Measurements from ENCODE around the gene IQGAP2.

The IQGAP2 gene

DNA sequence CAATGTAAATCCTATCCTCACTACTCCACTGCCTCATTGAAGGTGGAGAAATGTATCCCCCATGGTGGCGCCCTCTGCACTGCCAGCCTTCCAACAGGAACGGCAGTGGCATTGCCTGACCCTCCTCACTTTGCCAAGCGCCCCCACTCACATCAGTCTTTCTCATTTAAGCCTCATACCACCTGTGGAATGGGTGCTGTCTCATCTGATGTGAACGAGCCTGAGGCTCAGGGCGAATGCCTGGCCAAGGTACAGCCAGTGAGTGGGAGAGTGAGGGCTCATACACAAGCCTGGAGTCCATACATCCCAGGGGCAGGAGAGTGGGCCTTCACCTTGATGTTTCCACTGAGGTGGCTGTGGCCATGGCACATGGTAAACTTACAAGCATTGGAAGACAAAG is 209.9 kb downstream of the IQGAP2 start:
- DNase-seq (ENCODE audit: low spot score), result no peak

GRCh38 chr5:76615759-76616158 is 212.7 kb downstream of the IQGAP2 start:
- no peak for DNase-seq (ENCODE audit: low spot score)

- DNase-seq (ENCODE audit: low spot score), result no peak
Measured at GRCh38 chr5:76616206-76616605, 213.1 kb downstream of the IQGAP2 start.

GRCh38 chr5:76617229-76617628 is 214.1 kb downstream of the IQGAP2 start:
- DNase-seq (ENCODE audit: low spot score), result no peak

- DNase-seq (ENCODE audit: low spot score), result peak; percentile 3
Measured at GRCh38 chr5:76617675-76618074, 214.6 kb downstream of the IQGAP2 start.

DNA sequence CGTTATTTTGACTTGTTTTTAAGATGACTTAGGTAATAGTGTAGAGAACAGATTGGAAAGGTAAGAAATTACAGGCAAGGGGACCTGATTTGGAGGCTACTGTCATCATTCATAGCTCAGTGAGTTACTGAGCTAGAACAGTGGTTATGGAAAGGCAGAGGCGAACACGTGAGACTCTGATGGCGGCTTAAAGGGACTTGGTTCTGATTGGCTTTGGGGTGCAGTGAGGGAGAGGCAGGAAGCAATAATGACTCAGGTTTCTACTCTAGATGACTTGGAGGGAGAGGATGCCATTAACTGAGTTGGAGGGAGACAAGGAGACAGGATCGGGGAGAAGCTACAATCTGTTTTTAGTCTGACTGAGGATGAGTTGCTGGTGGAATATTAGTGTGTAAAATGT is 217.1 kb downstream of the IQGAP2 start:
- DNase-seq (ENCODE audit: low spot score), result no peak

DNA sequence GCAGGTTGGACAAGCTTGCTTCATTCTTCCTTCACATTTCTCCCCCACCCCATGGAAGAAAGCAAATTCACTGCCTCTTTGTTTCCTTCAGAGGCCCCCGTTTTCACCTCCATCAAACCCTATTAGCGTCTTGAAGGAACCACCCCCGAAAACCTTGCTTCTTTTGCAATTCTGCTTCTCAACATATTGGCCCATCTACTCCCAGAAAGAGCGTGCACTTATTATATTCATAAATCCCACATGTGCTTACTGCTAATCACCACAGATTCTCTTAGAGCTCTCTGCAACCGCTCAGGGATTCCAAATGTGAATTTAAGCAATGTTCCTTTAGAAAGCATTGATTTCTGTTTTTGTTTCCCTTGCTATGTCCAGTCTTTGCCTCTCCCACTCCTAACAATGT is 219.0 kb downstream of the IQGAP2 start:
- no peak for DNase-seq (ENCODE audit: low spot score)

GRCh38 chr5:76622973-76623596 is 220.0 kb downstream of the IQGAP2 start, which contains the start of gene F2RL2:
F2RL2 (minus strand) TSS chr5:76623403; CDS start chr5:76623230, 173 bp downstream.
- DNase-seq (ENCODE audit: low spot score), result peak; percentile 8

DNA sequence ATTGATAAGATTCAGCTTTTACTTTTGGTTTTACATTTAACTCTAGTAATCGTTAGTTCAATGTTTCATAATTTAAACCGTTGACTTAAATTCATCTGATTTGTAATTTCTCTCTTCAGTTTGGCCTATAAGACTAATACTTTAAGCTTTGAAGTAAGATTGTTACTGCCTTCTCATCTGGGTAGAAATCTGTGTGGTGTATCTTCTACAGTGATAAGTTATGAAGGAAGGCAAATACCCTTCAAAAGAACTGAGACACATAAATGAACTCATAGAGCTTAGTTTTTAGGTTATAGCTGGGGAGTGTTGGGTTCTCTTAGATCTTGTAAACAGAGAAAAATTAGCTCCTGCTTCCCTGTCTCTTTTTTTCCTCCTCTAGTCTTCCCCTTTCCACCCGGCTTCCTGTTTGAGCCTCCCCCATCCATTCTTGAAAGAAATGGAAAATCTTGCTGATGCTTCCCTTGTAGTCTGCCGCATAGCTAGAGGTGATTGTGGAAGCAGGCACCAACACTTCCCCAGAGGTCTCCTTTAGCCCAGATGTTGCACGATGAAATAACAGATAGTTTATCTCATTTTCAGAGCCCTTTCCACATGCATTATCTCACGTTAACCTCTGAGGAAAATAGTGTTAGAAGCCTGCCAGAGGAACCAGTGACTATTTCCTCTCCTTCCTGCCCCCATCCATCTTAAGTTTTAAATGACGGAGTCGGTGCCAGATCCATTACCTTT is 222.2 kb downstream of the IQGAP2 start:
- no peak for DNase-seq (ENCODE audit: low spot score)

DNA sequence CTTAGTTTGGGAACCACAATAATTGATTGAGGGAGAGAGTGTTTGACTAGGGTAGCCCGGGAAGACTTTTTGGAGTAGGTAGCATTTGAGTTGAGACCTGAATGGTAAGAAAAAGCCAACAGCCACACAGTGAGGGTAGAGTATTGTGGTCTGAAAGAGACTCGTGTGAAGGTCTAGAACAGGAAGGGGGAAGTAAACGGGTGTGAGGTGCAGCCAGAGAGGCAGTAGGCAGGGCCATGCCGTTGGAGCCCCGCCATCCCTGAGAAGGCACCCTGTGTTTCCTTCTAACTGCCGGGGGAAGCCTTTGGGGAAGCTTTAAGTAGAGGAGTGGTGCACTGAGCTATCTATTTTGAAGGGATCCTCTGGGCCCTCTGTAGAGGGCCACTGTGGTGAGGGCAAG is 223.7 kb downstream of the IQGAP2 start:
- DNase-seq (ENCODE audit: low spot score), result no peak

- DNase-seq (ENCODE audit: low spot score), result no peak
Measured at GRCh38 chr5:76634661-76635060, 231.6 kb downstream of the IQGAP2 start.

- no peak for DNase-seq (ENCODE audit: low spot score)
Measured at GRCh38 chr5:76637490-76637889, 234.4 kb downstream of the IQGAP2 start.

DNA sequence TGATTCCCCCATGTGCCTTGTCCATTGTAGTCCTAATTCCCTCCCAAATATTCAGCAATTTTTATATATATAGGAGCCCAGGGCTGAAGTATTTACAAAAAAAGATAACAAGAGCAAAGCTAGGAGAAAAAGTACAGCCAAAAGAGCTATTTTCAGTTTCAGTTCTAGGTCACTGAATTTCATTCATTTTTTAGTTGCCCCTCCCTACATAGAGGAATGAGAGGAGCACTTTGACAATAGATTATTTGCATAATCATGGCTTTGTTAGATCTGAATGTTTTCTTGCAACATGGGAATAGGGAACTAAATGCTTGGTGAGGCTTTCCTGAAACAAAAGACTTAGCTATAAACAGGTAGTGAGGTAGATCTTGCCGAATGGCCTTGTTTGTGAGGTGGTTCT is 235.4 kb downstream of the IQGAP2 start:
- no peak for DNase-seq (ENCODE audit: low spot score)

- peak; percentile 6 for DNase-seq (ENCODE audit: low spot score)
Measured at GRCh38 chr5:76641514-76642120, 238.5 kb downstream of the IQGAP2 start.

DNA sequence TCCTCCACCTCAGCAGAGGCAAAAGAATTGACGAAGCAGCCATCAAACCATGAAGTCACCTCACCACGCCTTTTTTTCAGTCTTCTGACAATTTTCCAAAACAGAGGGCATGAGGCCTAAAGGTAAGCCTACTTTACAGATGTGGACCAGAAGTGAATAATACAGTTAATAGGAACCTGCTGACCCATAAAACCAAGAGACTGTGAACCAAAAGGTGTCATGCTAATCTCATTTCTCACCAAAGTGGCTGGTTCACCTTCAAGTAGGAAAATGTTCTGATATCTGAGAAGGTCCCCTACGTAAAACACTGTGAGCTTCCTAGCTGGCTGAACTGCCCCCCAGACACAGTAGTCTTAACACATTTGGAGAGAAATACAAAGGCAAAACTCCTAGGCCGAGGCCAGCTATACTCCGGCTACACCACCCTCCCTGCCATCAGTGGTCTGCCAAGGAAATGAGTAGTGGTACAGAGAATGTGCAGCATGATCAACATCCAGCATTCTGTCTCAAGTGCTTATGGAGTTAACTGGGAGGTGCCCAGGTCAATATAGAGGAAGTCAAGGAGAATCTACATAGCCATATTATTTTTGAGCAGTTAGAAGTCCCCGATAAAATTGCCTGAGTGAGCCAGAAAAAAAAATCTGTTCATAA is 239.4 kb downstream of the IQGAP2 start:
- no peak for DNase-seq (ENCODE audit: low spot score)

DNA sequence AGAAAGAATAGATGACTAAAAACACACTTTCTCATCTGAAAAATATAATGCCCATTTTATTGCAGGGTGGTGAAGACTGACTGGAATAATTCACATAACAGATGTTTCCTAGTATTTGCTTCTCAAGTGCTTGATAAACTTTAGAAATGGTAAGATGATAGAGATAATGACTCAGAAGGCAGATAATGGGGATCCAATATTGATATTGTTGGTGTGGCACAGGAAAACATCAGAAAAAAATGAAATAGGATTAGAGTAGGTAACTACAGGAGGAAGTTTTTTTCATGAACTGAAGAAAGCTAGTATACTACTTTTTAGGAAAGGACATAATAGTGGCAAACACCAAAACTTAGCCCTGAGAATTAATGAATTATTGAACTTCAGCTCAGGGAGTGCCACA is 240.3 kb downstream of the IQGAP2 start:
- DNase-seq (ENCODE audit: low spot score), result no peak

DNA sequence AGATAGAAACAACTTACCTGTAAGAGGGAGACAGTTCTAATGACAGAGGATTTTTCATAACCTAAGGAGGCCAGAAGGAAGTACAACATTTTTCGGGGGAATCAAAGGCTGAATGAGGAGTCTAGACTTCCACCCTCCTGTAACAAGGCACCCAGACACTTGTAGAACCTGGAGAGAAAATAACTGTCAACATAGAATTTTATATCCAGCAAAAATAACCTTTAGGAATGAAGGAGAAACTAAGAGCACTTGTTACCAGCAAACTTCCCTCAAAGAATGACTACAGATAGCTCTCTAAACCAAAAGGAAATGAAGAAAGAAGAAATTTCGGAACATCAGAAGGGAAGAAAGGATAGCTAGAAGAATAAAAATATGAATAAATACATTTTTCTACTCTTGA is 246.1 kb downstream of the IQGAP2 start:
- no peak for DNase-seq (ENCODE audit: low spot score)

GRCh38 chr5:76652809-76653414 is 249.8 kb downstream of the IQGAP2 start:
- no peak for DNase-seq (ENCODE audit: low spot score)

DNA sequence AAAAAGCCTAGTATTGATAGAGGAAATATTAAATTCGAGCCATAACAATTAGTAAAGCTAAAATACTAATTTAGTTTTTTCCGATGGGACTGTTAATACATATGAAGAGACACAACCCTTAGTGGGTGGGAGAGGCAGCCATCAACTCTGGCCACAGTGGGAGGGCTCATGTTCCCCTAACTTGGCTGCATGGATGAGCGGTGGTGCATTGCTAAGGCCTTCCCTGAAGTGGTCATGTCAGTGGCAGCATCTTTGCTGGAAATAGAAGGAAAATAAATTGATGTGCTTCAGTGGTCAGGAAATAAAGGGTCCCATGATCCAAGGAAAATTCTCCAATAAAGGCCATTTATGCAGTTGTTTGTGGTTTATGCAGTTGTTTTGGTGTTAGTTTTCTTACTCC is 254.0 kb downstream of the IQGAP2 start:
- DNase-seq (ENCODE audit: low spot score), result no peak

DNA sequence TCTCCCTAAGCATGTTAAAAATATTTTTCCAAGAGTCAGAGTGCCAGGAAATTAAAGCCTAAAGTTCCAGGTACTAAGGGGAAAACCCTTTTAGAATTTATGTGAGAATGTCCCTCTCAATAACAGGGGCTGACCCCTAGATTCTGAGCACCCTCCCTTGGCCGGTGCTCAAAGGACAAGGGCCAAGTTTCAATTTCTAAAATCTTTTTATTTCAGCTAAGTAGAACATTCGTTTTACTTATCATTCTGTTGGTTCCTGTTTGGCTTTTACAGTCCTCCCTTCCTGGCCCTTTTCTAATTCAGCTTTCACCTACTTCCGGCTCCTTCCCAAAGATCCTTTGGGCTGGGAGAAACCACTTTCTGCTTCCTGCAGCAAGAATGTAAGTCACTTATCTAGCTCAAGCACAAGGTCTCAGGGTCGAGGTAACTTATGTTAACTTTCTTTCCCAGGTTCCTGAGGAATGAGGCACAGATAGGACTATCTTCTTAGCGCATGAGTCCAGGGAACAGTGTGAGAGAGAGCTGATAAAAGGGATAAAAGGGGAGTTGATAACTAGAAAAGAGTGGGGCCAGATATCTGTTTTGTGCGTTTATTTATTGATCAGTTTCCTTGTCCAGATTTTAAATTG is 254.7 kb downstream of the IQGAP2 start:
- no peak for DNase-seq (ENCODE audit: low spot score)

GRCh38 chr5:76660360-76660759 is 257.3 kb downstream of the IQGAP2 start:
- no peak for DNase-seq (ENCODE audit: low spot score)

GRCh38 chr5:76662521-76662920 is 259.4 kb downstream of the IQGAP2 start:
- DNase-seq (ENCODE audit: low spot score), result no peak

All from GM03348 (cell line).